ENCODE data around the gene CAPZA3. TPM values are rescaled to one million over a fixed set of nuclear protein-coding genes. Genes with fewer than 3 reads are reported as not detected.

The CAPZA3 gene
- total RNA-seq, 1 experiment from 2014 or later: 0.28 TPM

DNA sequence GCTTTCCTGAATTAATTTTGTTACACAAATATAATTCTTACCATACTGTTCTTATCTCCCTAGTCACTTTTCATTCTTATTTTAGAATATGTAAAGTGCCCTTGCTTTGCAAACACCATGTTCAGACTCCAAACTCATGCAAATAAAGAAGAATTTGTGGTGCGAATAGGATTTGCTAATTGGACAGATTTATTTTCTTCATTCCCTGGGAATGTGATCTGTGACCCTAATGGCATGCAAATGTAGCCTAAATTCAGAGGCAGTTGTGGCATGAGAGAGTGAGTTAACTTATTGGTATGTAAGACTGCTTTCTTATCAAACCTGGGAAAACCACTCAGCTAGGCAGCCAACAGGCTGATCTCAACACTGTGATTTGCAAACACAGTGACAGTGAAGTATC, 10.0 kb downstream of the CAPZA3 start:
- H3K27me3 Mint-ChIP-seq (ENCODE audit: insufficient read depth, unreplicated experiment): no peaks in the 10 kb centered on the region
- H3K27ac Mint-ChIP-seq (ENCODE audit: low read depth, unreplicated experiment): no peak overlapping the region
- TF ChIP-seq, protein P1, sequence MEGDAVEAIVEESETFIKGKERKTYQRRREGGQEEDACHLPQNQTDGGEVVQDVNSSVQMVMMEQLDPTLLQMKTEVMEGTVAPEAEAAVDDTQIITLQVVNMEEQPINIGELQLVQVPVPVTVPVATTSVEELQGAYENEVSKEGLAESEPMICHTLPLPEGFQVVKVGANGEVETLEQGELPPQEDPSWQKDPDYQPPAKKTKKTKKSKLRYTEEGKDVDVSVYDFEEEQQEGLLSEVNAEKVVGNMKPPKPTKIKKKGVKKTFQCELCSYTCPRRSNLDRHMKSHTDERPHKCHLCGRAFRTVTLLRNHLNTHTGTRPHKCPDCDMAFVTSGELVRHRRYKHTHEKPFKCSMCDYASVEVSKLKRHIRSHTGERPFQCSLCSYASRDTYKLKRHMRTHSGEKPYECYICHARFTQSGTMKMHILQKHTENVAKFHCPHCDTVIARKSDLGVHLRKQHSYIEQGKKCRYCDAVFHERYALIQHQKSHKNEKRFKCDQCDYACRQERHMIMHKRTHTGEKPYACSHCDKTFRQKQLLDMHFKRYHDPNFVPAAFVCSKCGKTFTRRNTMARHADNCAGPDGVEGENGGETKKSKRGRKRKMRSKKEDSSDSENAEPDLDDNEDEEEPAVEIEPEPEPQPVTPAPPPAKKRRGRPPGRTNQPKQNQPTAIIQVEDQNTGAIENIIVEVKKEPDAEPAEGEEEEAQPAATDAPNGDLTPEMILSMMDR (IDR thresholded peaks at IDR 0.05; ENCODE audit: unreplicated experiment): no peak
- CTCF ChIA-PET: no interaction called here
- no peaks in the 10 kb centered on the region for H3K4me1 Mint-ChIP-seq (ENCODE audit: insufficient read depth, unreplicated experiment)
- no peaks in the 10 kb centered on the region for H3K36me3 Mint-ChIP-seq (ENCODE audit: insufficient read depth, unreplicated experiment)
- H3K4me3 Mint-ChIP-seq (ENCODE audit: unreplicated experiment): no peak overlapping the region
- intact Hi-C loops (cut with micrococcal nuclease): no loop called here
- no TSS peak for BruUV-seq (replicated peaks)
- POLR2A ChIA-PET: interaction anchor here (0.6 kb wide), 1 partner anchor 552 kb away, joined by 4 read pairs; no protein-coding TSS in a partner anchor
- no peaks in the 10 kb centered on the region for H3K9me3 Mint-ChIP-seq (ENCODE audit: unreplicated experiment)
- DNase-seq (ENCODE audit: unreplicated experiment): no peak

DNA sequence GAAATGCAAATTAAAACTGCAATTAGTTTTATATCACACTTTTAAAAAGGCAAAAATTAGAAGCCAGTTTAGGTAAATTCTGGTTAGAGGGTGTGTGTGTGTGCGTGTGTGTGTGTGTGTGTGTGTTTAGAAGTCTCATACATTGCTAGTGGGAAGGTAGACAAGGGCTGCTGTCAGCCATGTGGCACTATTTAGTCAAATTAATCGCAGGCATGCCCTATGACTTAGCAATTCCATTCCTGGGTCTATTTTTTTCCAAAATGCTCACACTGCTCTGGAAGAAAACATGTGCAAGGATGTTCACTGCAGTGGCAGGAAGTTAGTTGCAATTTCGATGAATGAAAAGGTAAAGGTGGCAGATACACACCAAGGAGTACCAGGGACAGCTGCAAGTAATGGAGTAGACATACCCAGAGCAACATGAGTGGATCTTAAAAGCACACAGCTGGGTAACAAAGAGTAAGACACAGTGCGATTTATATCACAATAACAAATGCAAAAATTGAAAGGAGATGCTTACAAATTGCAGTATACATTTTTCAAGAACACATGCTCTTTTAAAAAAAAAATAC, 11.6 kb downstream of the CAPZA3 start:
- Mint-ChIP-seq H3K27me3 (ENCODE audit: insufficient read depth, unreplicated experiment) (no peaks in the 10 kb centered on the region), H3K27ac (ENCODE audit: low read depth, unreplicated experiment) (no peak overlapping the region), H3K36me3 (ENCODE audit: insufficient read depth, unreplicated experiment) (no peaks in the 10 kb centered on the region), H3K4me1 (ENCODE audit: insufficient read depth, unreplicated experiment) (no peaks in the 10 kb centered on the region), H3K4me3 (ENCODE audit: unreplicated experiment) (no peak overlapping the region), H3K9me3 (ENCODE audit: unreplicated experiment) (no peaks in the 10 kb centered on the region)
- TF ChIP-seq, protein P1 (IDR thresholded peaks at IDR 0.05; ENCODE audit: unreplicated experiment): no peak
- no peak for DNase-seq (ENCODE audit: unreplicated experiment)
- intact Hi-C loops (cut with micrococcal nuclease): no loop called here
- BruUV-seq (replicated peaks): no TSS peak
- CTCF ChIA-PET: no interaction called here
- POLR2A ChIA-PET: no interaction called here

DNA sequence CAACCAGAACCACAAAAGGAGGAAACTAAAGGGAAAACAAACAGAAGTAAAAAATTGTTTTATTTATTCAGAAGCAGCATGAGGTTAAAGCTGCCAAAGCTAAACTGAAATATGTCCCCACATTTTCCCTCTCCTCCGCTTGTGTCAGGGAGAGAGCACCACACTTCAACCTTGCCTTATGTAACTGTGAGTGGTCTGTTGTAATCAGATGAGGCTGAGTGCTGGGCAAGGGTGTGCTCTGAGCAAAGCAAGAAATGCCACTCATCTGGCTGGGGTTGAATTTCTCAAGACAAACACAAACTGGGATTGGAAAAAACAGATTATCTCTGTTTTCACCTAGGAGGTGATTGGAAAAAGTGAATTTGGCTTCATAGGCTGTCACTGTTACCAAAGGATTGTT, 12.2 kb downstream of the CAPZA3 start:
- ChIA-PET CTCF (no interaction called here), POLR2A (no interaction called here)
- H3K4me3 Mint-ChIP-seq (ENCODE audit: unreplicated experiment): no peak overlapping the region
- no peak overlapping the region for H3K27ac Mint-ChIP-seq (ENCODE audit: low read depth, unreplicated experiment)
- BruUV-seq (replicated peaks): no TSS peak
- intact Hi-C loops (cut with micrococcal nuclease): no loop called here
- no peaks in the 10 kb centered on the region for H3K9me3 Mint-ChIP-seq (ENCODE audit: unreplicated experiment)
- no peaks in the 10 kb centered on the region for H3K36me3 Mint-ChIP-seq (ENCODE audit: insufficient read depth, unreplicated experiment)
- no peaks in the 10 kb centered on the region for H3K4me1 Mint-ChIP-seq (ENCODE audit: insufficient read depth, unreplicated experiment)
- peak; percentile 16 for DNase-seq (ENCODE audit: unreplicated experiment)
- TF ChIP-seq, protein P1 (IDR thresholded peaks at IDR 0.05; ENCODE audit: unreplicated experiment): no peak
- no peaks in the 10 kb centered on the region for H3K27me3 Mint-ChIP-seq (ENCODE audit: insufficient read depth, unreplicated experiment)

DNA sequence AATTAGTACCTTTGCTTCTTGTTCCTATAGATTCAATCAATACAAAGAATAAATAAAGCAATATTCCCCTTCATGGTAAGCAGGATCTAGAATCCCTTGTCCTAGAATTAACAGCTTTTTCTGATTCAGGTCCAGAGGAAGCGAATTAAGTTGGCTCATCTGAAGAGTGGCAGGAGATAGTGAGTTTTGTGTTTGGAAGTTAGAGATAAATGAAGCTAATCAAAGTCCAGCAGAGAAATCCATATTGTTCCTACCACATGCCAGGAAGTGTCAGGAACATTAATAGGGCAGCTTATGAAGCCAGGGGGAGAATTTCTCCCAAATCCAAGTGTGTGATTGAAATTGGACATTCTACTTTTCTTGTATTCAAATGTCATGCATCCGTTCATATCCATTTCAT, 13.9 kb downstream of the CAPZA3 start:
- no TSS peak for BruUV-seq (replicated peaks)
- no peaks in the 10 kb centered on the region for H3K4me1 Mint-ChIP-seq (ENCODE audit: insufficient read depth, unreplicated experiment)
- TF ChIP-seq, protein P1 (IDR thresholded peaks at IDR 0.05; ENCODE audit: unreplicated experiment): no peak
- intact Hi-C loops (cut with micrococcal nuclease): no loop called here
- H3K9me3 Mint-ChIP-seq (ENCODE audit: unreplicated experiment): no peaks in the 10 kb centered on the region
- ChIA-PET POLR2A (interaction anchor here (0.6 kb wide), 1 partner anchor 602 kb away, joined by 3 read pairs; no protein-coding TSS in a partner anchor), CTCF (interaction anchor here (1.0 kb wide), 1 partner anchor 20 kb away, joined by 3 read pairs; no protein-coding TSS in a partner anchor)
- H3K4me3 Mint-ChIP-seq (ENCODE audit: unreplicated experiment): no peak overlapping the region
- H3K27me3 Mint-ChIP-seq (ENCODE audit: insufficient read depth, unreplicated experiment): no peaks in the 10 kb centered on the region
- DNase-seq (ENCODE audit: unreplicated experiment): no peak
- H3K36me3 Mint-ChIP-seq (ENCODE audit: insufficient read depth, unreplicated experiment): no peaks in the 10 kb centered on the region
- no peak overlapping the region for H3K27ac Mint-ChIP-seq (ENCODE audit: low read depth, unreplicated experiment)
